HG03442 (cell line): ENCODE measurements around the gene SLC7A8.

Experiments
- ATAC-seq: cut with Tn5 transposase; IDR thresholded peaks from one replicate; pipeline ENCODE4 v1.9.1; 2021; ENCODE audit warnings: mild to moderate bottlenecking, moderate library complexity; ENCODE audit not compliant: unreplicated experiment

SLC7A8 gene

DNA sequence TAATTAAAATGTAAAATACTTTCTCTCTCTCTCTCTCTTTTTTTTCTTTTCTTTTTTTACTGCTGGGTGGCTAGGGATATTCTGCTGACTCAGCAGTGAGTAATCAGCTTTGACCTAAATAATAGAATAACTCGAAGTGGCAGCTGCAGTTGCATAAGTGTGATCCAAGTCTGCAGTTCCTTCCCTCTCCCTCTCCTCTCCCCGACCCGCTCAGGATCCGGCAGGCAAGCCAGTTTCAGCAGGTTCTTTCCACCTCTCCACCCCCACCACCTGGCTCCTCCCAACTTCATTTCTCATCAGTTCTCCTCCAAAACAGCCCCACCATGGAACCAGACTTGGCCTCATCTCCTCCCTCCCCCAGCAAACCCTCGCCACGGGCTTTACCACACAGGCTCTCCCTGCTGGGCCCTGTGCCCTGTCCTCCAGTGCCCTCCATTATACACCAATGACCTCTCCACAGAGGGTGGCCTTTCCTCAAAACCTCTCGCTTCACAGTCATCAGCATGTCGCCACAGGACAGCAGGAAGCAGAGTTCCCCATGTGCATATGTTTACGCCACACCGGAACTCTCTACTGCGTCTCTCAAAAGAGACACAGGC lies 22.4 kb downstream of the SLC7A8 start:
- ATAC-seq: no peak

DNA sequence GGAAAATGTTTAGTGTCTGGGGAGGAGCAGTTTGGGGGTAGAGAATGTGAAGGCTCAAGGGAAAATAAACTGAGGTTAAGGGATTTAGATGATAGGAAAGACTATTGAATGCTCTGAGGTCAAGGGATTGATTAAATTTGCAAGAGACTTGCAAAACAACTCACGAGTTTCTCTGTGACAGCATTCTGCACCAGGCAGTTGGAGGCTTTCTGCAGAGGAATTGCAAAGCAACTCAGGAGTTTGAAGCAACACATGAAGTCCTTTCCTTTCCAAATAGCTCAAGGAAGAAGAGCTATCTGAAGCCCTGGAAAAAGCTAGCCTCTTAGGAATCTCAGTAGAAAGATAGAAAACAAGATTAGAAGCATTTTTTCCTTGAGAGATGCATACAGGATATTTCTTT lies 23.9 kb downstream of the SLC7A8 start:
- ATAC-seq: no peak

DNA sequence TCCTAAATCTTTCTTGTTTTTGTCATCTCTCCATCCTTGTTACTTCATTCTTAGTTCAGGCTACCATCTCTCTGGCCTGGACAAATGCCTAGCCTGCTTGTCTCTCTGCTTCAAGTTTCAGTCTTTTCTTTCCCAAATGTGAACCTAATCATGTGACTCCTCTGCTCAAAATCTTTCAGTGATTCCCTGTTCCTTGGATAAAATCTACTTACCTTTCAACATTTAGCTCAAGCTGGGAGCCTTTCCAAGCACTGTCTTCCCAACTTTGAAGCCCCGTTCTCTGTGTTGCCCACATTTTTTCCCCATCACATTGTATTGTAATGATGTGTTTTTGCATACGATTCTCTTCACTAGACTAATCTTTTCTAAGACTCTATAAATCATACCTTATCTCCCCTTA lies 24.7 kb downstream of the SLC7A8 start:
- ATAC-seq: no peak

DNA sequence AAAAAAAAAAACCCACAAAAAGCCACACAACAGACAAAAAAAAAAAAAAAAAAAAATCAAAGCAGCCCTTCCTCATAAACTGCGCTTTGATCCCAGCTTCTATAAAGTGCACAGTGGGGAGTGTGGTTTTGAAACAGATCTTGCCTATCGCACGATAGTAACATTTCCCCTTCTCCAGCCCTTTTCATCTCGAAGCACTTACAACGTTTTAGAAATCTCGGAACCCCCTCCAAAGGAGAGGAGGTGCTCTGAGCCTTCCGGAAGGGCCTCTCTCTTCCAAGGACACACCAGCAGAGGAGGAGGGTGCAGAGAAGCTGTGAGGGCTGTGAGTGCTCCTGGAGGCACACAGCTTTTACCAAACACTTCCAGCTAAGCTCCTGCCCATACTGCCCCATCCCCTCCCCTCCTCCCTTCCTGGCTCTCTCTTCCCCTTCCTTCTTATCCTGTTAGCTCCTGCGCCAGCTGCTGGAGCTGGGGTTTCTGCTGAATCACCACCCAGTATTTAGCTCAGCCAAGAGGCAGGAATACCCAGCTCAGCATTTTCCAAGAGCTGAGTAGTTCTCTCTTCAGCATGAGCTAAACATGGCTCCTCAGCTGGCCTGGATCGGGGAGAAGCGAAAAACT lies 28.4 kb downstream of the SLC7A8 start:
- ATAC-seq: no peak

DNA sequence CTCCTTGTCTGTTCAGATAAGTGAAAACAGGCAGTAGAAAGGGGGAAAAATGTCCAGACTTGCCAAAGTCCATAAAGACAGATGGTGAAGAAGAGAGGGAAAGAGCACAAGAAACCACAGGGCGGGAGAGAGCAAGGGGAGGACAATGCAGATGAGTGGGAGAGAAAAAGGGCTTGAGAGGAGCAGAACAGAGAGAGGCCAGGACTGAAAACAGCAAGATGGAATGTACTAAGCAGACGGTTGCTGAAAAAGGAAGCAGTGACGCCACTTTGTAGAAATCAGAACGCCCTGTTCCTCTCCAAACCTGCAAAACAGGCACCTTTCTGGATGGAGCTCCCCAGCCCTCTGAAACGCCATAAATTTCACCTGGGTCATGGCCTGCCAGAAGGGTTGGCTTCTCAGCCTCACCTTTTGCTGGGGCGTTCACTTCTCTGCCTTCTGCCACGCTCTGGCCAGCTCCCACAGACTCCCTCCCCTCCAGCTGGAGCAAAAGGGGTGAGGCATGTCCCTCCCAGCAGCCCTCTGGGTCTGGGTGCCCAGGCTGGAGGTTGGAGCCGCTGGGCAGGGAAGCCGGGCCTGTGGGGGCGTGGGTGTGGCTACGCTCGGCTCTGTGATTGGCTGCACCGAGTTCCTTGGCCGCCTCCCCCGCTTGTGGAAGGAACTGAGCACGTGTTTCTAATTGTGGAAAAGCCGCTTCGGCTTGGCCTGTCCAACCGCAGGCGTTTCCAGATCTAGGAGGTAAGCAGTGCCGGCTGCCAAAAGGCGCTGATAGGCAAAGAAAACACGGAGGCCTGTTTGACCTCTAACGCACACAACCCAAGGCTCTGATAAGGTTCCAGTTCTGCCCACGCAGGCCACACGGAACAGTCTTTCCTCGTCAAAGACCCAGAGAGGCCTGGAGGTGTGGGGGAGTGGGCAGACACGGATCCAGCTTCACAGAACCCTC lies 29.3 kb downstream of the SLC7A8 start:
- ATAC-seq: no peak

DNA sequence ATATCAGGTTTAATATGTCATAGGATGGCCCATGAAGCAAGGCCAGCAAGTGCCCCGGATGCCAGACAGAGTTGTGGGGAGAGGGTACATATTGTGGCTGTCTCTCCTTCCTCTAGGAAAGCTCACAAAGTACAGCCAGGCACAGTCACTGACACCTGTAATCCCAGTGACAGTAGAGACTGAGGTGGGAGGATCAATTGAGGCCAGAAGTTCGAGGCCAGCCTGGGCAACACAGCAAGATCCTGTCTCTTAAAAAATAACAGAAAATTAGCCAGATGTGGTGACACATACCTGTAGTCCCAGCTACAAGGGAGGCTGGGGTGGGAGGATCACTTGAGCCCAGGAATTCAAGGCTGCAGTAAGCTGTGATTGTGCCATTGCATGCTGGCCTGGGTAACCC lies 32.1 kb downstream of the SLC7A8 start:
- ATAC-seq: no peak

DNA sequence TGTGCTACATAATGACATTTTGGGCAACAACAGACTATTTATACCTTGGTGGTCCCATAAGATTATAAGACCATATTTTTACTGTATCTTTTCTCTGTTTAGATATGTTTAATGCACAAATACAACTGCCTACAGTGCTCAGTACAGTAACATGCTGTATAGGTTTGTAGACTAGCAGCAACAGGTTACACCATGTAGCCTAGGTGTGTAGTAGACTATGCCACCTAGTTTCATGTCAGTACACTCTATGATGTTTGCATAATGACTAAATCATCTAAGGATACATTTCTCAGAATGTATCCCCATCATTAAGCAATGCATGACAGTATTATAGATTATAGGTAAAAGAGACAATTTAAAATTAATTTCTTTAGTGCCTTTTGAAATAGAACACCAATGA lies 33.7 kb downstream of the SLC7A8 start:
- ATAC-seq: no peak

DNA sequence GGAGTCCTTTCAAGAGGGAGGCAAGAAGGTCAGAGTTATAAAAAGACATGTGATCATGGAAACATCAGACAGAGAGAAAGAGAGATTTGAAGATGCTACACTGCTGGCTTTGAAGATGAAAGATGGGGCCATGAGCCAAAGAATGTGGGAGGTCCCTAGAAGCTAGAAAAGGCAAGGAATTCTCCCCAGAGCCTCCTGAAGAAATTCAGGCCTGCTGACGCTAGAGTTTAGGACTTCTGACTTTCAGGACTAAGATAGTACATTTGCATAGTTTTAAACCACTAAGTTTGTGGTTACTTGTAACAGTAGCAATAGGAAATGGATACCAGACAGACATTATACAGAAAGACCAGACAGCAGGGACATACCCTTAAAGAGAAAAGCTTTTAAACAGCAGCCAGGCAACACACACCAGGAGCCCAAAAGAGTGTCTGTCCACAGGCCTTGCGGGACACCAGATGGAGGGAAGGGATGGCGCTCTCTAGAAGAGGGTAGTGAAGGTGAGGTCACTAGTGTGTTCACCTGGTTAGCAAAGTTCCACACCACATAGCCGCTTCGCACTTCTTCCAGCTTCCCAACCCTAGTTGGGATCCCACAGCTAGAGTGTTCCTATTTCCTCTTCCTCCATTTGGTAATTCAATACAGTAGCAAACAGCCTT lies 34.7 kb downstream of the SLC7A8 start:
- no peak for ATAC-seq

DNA sequence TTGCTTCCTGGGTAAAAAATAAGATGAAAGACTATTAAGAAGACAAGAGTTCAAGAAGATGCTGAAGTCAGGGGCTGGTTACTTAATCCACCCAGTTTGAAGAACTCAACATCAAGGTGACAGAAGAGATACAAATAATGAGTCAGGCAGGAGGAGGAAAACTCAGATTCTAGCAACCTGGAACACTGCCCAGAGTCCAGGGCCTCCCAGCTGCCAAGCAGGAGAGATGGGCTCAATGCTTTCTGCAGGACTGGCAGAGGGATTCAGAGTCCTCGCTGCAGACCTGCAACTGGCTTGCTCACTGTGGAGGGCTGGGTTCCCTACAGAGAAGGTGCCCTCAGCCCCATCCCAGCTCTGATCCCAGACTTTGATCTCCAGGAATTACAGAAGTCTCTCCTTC lies 35.8 kb downstream of the SLC7A8 start:
- no peak for ATAC-seq

DNA sequence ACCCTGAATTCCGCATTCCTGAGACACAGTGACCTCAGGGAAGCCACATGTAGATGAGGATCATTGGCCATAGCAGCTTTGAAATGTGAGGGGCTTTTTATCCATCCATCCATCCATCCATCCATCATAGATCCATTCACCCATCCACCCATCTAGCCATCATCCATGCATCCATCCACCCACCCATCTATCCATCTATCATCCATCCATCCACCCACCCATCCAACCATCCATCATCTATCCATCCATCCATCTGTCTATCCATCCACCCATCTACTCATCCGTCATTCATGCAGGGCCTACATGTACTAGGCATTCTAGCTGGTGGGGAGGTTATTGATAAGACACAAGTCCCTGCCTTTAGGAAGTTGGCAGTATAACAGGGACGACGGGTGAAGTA lies 36.5 kb downstream of the SLC7A8 start:
- ATAC-seq: no peak

DNA sequence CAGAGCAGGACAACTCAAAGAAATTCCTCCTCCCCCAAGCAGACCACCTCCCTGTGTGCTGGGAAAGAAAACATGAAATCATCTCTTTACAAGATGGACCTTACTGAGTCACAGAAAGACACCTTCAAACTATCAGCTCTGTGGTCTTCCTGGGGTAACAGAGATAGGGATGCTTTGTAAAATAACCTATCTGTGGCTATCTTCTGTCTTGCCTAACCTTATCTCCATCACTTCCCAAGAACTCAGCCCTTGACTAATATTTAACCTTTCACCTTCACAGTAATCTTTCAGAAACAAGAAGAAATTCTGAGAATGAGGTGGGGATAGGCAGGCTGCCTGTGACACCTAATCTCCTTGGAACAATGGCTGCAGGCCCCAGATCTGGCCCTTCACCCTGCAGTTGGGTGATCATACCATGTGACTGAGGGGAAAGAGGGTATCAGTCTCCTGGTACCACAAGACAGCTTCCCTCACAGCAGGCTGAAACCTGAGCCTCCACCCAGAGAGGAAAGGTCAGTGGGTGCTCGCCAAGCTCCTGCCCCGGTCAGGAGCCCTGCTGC lies 37.0 kb downstream of the SLC7A8 start:
- no peak for ATAC-seq

DNA sequence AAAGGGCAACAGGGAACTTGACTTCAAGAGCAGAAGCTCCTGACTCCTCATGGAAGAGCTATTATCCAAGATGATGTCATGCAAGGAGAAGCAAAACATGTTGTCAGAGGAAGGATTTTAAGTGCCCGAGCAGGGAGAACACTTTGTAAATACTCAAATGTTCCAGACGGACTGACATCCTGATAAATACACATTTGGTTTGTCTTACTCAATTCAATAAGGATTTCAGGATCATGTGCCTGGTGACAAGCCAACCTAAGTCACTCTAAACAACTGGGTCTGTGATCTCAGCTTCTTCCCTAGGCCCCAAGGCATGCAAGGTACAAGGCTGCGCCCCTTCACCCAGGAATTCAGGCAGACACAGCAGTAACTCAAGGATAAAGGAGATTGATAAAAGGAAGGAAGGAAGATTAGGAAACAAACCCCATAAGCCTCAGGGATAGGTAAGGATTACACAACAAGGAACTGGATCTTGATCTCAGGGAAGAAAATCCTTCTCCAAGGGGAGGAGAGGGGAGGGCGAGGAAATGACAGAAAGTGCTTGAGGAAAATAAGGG lies 37.6 kb downstream of the SLC7A8 start:
- no peak for ATAC-seq

DNA sequence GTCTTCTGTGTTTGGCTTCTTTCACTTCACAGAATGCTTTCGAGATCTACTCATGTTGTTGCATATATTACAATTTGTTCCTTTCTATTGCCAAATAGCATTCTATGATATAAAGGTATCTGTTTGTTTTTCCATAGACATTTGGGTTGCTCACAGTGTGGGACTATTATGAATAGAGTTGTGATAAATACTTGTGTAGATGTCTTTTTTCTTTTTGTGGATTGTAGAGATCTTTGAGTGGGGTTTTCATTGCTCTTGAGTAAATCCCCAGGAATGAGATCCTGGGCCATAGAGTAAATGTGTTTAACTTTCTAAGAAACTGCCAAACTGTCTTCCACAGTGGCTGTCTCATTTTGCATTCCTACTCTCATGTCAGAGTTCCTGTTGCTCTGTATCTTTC lies 39.5 kb downstream of the SLC7A8 start:
- ATAC-seq: no peak

DNA sequence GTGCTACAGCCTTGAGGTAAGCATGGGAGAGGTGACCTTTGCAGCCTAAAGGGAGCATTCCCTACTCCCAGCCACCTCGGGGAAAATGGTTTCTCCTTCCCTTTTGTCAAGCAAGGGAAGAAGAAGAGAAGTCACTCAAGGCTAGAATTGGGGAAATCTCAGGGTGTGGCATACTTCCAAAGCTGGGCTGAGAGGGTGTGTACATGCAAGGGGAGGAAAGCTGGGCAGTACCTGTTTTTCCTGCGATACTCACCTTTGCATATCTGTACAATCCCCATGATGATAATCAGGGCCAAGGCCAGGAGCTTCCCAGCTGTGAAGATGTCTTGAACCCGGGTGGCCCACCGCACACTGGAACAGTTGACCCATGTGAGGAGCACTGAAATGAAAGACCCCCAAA lies 40.6 kb downstream of the SLC7A8 start:
- ATAC-seq: no peak

DNA sequence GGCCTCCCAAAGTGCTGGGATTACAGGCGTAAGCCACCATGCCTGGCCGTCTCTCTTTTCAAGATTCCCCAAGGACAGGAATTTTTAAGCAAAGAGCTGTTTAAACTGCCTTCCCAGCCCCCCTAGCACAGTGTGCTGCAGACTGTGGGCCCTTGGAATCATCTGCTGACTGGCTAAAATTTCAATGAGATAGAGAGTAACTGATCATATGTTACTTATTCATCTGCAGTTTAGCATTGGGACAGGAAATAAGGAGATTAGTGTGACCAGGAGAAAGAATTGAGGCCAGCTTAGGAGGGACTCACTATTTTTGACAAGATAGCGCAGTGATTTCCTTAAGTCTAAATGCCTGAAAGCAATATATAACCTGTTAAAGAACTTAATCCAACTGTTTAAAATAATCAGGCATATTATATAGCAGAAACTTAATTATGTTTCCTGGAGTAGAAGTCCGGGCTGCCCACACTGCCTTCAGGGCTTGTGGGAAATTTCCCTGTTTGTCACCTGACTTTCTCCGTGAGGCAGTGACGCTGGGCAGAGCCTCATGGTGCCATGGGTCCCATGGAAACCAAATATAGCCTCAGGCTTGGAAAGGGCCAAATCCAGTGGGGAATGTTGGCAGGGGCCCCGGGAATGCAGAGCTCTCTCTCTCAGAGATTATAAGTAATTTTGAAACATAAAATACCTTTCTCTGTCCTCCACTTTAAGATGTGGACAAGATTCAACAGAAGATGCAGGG lies 41.6 kb downstream of the SLC7A8 start:
- no peak for ATAC-seq

DNA sequence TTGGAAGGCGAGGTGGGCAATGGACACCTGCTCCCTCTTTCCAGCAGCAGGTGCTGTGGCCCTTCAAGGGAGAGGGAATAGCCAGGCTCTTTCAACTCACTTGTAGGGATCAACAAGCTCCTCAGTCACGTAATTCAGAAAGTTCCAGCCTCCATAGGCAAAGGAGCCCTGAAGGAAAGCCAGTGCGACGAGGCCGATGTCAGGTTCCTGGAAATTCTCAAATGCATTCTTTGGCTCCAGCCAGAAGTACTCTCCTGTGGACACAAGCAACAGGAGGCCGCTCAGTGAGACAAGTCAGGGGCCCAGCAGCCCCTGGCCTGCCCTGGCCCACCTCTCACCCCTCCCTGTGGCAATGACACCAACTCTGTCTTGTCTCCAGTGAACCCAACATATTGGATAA lies 43.1 kb downstream of the SLC7A8 start:
- no peak for ATAC-seq

DNA sequence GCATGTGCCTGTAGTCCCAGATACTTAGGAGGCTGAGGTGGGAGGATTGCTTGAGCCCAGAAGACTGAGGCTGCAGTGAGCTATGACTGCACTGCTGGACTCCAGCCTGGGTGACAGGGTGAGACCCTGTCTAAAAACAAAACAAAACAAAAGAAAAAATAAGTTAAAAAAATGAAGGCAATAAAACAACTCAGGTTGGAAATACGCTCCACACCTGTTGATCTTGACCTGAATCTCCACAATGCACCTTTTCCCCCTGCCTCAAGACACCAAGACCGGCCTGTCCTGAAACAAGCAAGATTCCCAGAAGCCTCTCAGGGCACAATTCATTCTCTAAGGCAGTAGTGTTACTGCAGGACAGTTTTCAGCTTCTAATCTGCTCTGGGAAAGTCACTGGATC lies 43.6 kb downstream of the SLC7A8 start:
- ATAC-seq: no peak

DNA sequence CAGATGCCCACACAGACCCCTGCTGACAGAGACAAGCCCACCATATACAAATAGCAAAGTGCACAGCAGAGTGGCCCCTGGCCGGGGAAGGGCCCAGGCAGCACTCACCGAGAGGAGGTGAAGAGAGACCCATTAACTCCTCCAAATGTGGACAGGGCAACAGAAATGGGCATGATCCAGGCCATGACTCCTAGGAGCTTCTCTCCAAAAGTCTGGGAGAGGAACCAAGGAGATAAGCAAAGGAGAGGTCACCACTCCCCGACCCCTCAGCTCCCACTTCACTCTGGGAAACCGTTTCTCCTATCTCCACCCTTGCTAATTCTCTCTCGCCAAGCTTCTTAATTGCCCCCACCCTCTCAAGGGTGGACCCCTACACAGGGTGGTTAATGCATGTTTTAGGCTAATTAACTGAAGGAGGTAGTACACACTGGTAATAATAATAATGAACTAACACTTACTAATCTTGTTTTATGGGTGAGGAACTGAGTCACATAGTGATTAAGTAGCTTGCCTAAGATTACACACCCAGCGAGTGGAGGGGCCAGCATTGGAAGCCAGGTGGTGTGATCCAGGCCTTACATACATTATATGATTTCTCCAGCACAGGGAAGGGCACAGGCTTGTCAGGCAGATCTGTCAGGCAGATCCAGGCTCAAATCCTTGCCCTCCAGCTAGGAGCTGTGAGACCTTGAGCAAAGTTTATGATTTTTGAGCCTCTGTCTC lies 45.5 kb downstream of the SLC7A8 start:
- no peak for ATAC-seq

DNA sequence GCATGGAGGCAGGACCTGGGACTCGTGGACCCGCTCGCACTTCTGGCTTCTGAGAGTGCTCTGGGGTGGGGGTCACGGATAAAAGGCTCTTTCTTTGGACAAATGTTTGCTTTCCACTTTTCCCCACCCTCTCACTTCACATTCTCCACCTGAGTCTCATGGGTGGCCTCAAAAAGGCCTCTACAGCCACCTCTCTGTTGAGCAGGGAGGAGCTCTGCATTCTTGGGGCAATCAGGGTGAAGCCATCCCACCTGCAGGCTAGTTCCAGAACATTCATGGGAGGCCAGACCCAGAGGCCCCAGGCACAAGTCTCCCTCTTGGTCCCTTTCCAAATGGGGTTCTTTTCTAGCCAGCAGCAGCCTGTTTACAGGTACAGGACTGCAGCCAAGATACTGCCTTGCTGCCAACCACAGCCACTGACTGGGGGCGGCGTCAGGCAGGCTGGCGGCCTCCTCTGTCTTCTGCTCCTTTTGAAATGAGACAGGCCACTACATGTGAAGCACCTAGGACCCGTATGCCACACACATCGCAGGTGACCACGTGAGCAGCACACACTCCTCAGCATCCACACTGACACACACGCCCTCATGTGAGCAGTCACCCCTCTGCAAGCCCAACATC lies 46.2 kb downstream of the SLC7A8 start:
- no peak for ATAC-seq
